GM18873 (cell line): Measurements from ENCODE around the gene CDC42BPA.
"Not testable (repeated sequence)": the region's sequence is repeated elsewhere in the genome, so short reads cannot be mapped to it uniquely, and the experiment has no call there.

ENCODE experiments used
- ATAC-seq: cut with Tn5 transposase; IDR thresholded peaks from one replicate; pipeline ENCODE4 v1.9.1; 2021; ENCODE audit warnings: mild to moderate bottlenecking, moderate library complexity, moderate number of reproducible peaks; ENCODE audit not compliant: unreplicated experiment, low FRiP score

CDC42BPA gene

GRCh38 chr1:226973898-226974543 lies 344.3 kb downstream of the CDC42BPA start:
- no peak for ATAC-seq

- no peak for ATAC-seq
Measured at GRCh38 chr1:226973371-226973897, 344.9 kb downstream of the CDC42BPA start.

- ATAC-seq: no peak
Measured at GRCh38 chr1:226972931-226973330, 345.4 kb downstream of the CDC42BPA start.

GRCh38 chr1:226971765-226972164 lies 346.5 kb downstream of the CDC42BPA start:
- ATAC-seq: no peak

GRCh38 chr1:226967665-226968064 lies 350.6 kb downstream of the CDC42BPA start:
- ATAC-seq: no peak

GRCh38 chr1:226966683-226967082 lies 351.6 kb downstream of the CDC42BPA start:
- no peak for ATAC-seq

GRCh38 chr1:226965581-226966440 lies 352.5 kb downstream of the CDC42BPA start:
- ATAC-seq: no peak

GRCh38 chr1:226964611-226965486 lies 353.4 kb downstream of the CDC42BPA start:
- ATAC-seq: no peak

- no peak for ATAC-seq
Measured at GRCh38 chr1:226964068-226964425, 354.2 kb downstream of the CDC42BPA start.

GRCh38 chr1:226962421-226963391 lies 355.6 kb downstream of the CDC42BPA start:
- ATAC-seq: no peak

- no peak for ATAC-seq
Measured at GRCh38 chr1:226960944-226961765, 357.1 kb downstream of the CDC42BPA start.

- no peak for ATAC-seq
Measured at GRCh38 chr1:226960256-226960655, 358.0 kb downstream of the CDC42BPA start.

- no peak for ATAC-seq
Measured at GRCh38 chr1:226958300-226958699, 360.0 kb downstream of the CDC42BPA start.

- ATAC-seq: no peak
Measured at GRCh38 chr1:226957714-226958113, 360.6 kb downstream of the CDC42BPA start.

- ATAC-seq: no peak
Measured at GRCh38 chr1:226956942-226957713, 361.2 kb downstream of the CDC42BPA start.

GRCh38 chr1:226955857-226956256 lies 362.4 kb downstream of the CDC42BPA start:
- not testable (repeated sequence) for ATAC-seq

GRCh38 chr1:226954777-226955176 lies 363.5 kb downstream of the CDC42BPA start:
- no peak for ATAC-seq

- no peak for ATAC-seq
Measured at GRCh38 chr1:226954337-226954736, 364.0 kb downstream of the CDC42BPA start.
